NCI-H1048 (cell line): ENCODE data around the gene KCNIP1.

Experiments used
- DNase-seq: peaks from one replicate; lab custom pipeline; 2025; lab: John Stamatoyannopoulos, UW

Gene KCNIP1

DNA sequence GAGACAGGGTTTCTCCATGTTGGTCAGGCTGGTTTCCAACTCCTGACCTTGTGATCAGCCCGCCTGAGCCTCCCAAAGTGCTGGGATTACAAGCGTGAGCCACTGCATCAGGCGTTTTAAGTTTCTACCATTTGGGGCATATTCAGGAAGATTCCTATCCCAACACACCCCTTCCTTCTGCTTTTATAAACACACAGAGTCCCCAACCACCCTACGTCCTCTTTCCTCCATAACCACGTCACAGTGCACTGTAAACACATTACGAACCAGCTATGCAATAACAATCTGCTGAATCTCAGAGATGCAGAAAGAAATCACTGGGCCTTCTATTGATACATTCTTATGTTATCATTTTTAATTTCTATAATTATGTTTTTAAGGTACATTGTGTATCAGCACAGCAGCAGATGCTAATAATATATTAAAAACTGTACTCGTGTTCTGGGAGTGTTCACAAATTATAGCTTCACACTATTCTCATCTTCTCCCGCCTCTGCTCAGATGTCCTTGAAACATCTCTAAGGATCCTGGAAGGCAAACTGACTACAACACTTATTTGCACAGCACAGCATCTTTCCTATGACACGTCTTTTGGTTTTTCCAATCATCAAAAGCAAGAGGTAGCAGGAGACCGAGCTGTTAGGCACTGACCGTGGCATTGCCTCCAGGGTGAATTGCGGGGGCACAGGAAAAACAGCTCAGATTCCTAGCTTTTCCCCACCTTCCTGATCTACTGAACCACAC, 60.2 kb downstream of the KCNIP1 start:
- no peak for DNase-seq

- no peak for DNase-seq
Observed at GRCh38 chr5:170565072-170565471, 61.3 kb downstream of the KCNIP1 start.

DNA sequence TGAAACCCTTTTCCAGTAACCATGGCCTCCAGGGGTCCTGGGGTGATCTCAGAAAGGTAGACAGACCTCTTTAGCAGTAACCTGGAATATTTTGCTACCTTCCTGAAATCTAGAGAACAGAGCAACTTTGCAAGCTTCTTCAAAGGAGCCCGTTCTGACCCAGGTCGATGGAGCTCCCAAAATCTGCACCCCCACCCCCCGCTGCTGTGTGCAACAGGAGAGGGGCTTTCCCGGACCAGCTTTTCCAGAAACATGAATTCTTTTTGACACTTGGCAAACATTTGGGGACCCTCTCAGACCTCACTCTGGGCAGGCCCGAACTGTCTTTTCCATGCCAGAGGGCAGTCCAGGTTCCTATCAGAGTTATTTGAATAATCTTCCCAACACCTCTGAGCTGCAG, 65.3 kb downstream of the KCNIP1 start:
- DNase-seq, result no peak

DNA sequence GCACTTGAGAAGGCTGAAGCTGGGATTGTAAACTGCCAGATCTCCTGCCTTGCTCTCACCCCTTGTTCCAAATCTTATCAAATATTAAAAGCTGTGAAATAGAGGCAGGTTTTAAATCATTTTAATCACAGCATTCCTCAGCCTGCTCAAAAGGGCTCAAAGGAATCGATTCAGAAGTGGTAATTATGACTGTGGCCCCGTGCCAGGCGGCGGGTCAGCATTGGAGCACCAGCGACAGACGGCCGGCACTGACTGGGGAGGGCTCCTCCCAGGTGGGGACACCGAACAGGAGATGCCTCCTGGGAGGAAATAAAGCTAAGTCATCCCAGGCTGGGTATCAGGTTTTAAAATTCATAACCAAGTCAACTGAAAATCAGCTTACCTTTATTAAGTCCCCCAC, 66.7 kb downstream of the KCNIP1 start:
- DNase-seq, result no peak

- DNase-seq, result no peak
Observed at GRCh38 chr5:170571281-170571731, 67.5 kb downstream of the KCNIP1 start.

DNA sequence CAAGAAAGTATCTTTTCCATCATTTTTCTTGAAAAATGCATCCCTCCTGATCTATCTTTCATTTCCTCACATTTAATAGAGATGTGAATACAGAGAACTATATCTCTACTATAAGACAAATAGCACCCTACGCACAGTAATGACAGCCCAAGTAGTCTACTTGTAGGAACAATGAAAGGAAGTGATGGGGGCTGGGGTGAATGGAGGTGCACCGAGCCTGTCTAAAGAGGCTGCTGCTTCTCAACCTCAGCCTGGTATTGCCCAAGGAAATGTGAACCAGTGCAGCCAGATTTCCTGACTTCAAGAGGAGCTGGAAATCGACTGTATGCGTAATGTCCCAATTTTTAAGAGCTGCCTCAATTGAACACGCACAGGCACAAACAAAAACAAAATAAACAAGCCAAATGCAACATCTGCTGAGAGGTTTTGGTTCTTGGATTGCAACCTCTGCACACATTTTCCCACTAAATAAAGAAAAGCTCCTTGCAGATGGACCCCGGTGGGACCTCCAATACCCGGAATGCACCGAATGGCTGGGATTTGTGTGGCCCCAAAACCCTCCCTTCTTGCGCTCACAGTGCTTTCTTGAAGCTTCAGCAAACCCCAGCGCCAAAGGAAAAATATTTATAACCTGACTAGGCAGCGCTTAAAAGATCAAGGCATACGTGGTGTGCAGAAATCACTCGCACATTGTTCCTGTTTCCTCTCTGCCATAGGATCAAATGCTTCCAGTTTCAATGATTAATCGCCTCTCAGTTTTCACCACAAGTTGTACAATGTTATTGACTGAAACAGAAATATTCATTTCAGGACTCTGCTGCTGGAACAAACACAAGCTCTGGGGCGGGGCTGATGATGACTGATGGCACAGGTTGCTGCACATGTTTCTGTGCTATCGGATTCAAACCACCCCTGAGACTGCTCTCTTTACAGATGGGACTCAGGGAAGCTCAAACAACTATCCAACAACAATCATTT, 68.3 kb downstream of the KCNIP1 start:
- no peak for DNase-seq

GRCh38 chr5:170573114-170573513, 69.3 kb downstream of the KCNIP1 start:
- DNase-seq, result no peak

GRCh38 chr5:170573660-170574059, 69.8 kb downstream of the KCNIP1 start:
- no peak for DNase-seq

DNA sequence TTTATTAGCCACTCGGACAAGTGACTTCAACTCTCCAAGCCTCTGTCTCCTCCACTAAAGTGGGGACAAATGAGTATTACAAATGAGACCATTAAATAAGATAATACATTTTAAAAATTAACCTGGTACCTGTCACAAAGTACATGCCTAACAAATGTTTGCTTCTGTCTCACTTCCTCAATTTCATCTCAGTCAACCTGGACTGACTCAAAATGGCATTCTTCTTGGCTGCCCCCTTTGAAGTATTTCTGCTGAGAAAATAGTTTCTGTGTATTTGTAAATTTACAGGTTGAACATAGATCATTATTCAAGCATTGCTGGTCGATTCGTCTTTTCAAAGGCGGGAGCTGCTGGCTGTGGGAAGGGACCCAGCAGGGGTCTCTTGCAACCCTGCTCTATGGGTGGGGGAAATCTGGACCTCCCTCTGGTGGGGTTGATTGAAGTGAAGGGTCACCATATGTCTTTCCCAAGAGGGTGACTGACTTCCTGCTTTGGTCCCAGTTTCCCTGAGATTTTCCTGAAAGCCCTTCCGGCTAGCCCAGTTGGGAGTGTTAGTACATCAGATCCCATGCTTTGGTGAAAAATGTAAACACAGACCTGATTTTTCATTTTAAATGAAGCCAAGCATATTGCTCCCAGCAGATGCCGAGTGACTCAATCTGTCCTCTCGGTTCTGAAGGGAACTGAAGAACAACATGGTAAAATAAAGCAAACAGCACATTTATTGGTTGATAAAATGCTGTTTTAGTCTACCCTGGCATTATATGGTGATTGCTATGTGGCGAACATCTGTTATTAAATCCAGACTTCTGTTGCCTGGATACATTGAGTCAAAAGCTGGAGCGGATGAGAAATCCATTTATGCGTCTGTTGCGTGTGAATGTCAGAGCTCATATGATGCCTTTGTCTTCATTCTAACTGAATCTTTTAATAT, 73.0 kb downstream of the KCNIP1 start:
- no peak for DNase-seq

- DNase-seq, result no peak
Observed at GRCh38 chr5:170579601-170580000, 75.8 kb downstream of the KCNIP1 start.

- no peak for DNase-seq
Observed at GRCh38 chr5:170581211-170581610, 77.4 kb downstream of the KCNIP1 start.

DNA sequence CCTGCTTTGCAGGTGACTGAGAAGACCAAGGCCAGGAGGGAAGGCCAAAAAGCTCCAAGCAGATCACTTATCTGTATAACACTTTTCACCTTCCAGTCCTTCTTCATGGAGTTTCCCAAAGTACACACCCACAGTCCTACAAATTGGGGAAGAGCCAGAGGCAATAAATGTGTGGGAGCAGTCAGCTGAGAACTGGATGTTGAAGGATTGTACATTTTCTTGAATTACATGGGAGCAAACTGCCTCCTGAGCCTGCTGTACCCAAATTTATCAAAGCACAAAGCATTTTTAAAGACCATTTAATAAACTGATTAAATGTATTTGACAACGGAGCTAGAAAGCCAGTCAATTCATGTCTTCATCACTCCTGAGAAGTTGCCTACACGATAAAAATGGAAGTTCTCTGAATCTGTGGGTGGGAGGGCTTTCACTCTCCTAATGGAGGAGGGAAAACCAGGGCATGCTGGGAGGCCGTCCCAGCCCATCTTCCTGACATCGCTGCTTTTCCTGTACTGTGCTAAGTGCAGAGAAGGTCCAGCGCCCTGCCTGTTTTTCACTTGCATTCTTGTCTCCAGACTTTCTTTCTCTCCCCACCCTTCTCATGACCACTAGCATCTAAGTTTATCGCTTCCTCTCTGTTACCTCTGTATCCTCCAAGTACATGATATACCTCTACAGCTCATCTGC, 79.0 kb downstream of the KCNIP1 start:
- DNase-seq, result no peak

DNA sequence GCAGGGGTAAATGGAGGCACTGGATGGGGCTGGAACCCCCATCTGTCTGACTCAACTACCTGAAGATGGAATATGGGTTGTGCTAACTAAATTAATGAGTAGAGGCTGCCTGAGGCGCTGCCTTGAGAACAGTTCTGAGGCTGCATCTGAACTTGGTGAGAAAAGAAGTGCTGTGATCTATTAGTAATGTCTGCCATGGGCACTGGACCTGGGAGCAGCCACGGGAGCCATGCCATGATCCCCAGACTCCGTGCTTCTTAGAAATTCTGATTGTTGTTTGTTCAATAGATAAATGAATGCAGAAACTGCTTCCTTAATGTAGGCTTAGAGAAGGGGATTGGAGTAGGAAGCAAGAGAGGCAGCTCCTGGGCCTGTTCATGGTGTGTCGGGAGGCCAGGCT, 80.2 kb downstream of the KCNIP1 start:
- no peak for DNase-seq

DNA sequence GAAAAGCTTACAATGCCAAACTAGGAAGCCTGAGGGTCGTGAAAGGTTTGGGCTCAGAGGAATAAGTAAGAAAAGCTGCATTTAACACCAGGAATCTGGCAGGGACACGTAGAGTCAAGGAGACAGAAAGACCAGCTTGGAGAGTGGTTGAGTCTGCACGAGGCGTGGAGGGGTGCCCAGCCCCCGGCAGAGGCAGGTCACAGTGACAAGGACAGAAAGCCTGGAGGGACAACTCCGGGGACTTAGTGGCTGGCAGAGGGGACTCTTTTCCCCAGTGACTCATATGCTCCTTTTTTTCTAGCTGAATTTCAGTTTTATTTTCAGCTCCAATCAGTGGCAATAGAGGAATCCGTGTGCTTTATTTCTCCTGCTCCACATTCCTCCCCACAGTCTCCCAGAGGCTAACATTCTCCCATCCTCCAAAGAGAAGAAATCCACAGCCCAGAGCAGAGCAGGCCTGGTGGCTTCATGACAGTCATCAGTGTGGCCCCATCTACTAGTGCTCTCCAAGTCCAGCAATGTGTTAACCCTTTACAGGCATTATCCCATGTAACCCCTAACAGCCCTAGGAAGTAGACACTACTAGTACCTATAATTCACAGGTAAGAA, 80.7 kb downstream of the KCNIP1 start:
- no peak for DNase-seq

DNA sequence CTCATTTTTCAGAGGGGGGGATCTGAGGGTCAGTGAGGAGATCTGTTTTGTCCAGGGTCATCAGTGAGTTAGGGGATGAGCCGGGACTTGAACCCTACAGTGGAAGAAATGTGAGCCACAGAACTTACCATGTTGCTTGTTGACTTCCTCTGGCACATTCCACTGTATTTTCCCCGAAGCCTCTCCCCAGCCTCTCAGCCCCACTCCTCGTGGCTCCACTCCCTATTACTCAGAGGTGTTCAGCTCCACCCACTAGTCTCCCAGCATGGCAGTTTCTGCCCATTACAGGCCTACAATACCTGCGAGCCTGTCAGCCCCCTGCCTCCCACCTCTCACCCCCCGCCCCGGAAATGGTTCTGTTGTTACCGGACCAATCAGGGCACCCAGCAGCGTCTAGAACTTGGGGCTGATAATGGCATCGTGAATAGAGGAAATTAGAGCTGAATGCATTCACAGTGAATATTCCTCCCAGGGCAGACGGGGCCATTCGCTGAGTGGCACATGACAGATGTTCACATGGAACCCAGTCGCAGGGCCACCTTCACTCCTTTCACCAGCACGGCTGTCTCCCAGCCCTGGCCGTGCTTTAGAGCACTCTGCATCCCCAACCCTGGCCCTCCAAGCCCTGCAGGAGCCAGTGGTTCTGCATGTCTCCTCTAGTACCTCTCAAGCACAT, 81.6 kb downstream of the KCNIP1 start:
- DNase-seq, result no peak

DNA sequence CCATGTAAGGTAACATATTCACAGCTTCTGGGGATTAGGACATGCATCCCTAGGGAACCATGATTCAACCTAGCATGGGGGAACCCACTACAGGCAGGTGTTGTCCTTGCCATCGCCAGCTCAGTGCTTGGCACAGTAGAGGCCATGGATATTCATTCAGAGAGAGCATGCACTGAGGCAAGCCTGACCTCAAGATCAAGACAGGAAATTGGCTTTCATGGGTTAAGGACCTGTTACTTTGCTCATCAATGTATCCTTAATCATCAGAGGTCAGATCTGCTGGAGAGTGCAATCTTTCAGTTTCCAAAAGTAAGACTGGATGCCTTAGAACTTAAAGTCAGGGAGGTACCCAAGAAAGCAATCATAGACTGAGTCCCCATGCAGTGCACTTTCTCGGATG, 84.0 kb downstream of the KCNIP1 start:
- DNase-seq, result no peak

DNA sequence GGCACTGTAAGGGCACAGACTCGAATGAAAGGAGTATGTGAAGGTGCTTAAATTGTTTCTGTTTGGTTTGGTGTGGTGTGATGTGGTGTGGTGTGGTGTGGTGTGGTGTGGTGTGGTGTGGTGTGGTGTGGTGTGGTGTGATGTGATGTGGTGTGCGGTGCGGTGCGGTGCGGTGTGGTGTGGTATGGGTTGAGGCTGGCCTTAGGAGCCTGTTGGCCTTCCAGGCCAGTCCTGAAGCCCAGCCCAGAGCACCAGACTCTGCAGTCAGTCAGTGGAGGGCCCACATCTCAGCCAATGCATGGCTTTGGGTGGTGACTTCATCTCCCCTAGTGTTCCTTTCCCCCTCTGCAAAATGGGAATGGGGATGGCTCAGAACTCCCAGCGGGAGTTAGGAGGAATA, 85.8 kb downstream of the KCNIP1 start:
- no peak for DNase-seq

GRCh38 chr5:170590566-170590965, 86.7 kb downstream of the KCNIP1 start:
- no peak for DNase-seq

DNA sequence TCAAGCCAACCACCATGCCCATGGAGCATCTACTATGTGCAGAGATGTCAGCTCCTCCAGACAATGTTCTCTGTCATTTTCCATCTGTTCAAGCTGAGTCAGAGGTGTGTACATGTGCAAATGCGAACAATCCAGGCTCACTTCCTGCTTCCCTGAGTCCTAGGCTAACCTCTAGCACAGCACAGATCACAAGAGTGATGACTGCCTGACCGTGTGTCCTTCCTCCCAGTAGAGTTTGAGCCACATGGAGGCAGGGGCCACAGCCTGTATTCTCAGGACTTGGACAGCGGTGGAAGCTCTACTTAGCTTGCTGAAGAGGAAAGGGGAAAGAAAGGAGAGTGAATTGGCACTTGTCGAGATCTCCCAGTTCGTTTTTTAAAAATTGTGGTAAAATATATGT, 87.2 kb downstream of the KCNIP1 start:
- DNase-seq, result no peak

- DNase-seq, result no peak
Observed at GRCh38 chr5:170596482-170597044, 92.7 kb downstream of the KCNIP1 start.
